ENCODE measurements around the gene TMSB4X. TPM values are rescaled to one million over a fixed set of nuclear protein-coding genes. Genes with fewer than 3 reads are reported as not detected.
A peak's percentile ranks its signal among the peaks of the same experiment; 100 is the strongest.

Gene TMSB4X
- polyA plus RNA-seq, 1 of the 3 experiments (the other 2 are of a cell fraction): 4,830 TPM

GRCh38 chrX:12973561-12974304 is 1.2 kb upstream of the TMSB4X start:
- Histone ChIP-seq H2AFZ (ENCODE audit: low read depth) (peak overlapping the region; percentile 69), H3K27me3 (ENCODE audit: insufficient read depth) (no peaks in the 10 kb centered on the region), H3K9me2 (no peaks in the 10 kb centered on the region), H3K4me2 (peak overlapping the region; percentile 86), H3F3A (replicated peaks; ENCODE audit: insufficient read depth) (peaks cover 55% of the 10 kb centered on the region), H3K9ac (peak overlapping the region; percentile 100), H3K4me3 (ENCODE audit: low read depth in 2 of 2, low read length in 1 of 2) (peak overlapping the region; percentile 62 to 96; a peak in 2 of 4 replicates), H4K20me1 (ENCODE audit: insufficient read depth) (peaks cover 20% of the 10 kb centered on the region; the same call in 1 of the 2 replicates), H3K9me3 (no peaks in the 10 kb centered on the region), H3K79me2 (ENCODE audit: insufficient read depth) (peaks cover 46% of the 10 kb centered on the region), H3K27ac (ENCODE audit: low read depth in 2 of 2, low read length in 1 of 2) (peak overlapping the region; percentile 81 to 98), H3K4me1 (ENCODE audit: control insufficient read depth in 1 of 2, insufficient read depth in 2 of 2, low read depth in 1 of 2, low read length in 1 of 2) (peaks cover 0 to 12% of the 10 kb centered on the region in 2 experiments; a peak in 2 of 4 replicates), H3K36me3 (replicated peaks in 1 of 2; ENCODE audit: control insufficient read depth in 1 of 2, insufficient read depth in 2 of 2, low read length in 1 of 2) (peaks cover 6 to 25% of the 10 kb centered on the region in 2 experiments)
- ChIA-PET CTCF (interaction anchor here (1.5 to 2.0 kb wide), 2 partner anchors 26 to 514 kb away, joined by 3 to 7 read pairs; no protein-coding TSS in a partner anchor), POLR2A (no interaction called here)
- 76% methylated on average over 19 of the region's 19 CpGs for WGBS (ENCODE audit: low lambda C conversion rate)
- TF ChIP-seq TEAD4 (IDR thresholded peaks at IDR 0.05; ENCODE audit: borderline replicate concordance, insufficient read depth) (no peak), YY1 (IDR thresholded peaks at IDR 0.05; ENCODE audit: low read depth) (peak; percentile 14; the same call in 1 of the 2 replicates)
- no peak for DNase-seq

GRCh38 chrX:12974305-12974795 is 560 bp upstream of the TMSB4X start:
- Histone ChIP-seq H3F3A (replicated peaks; ENCODE audit: insufficient read depth) (peaks cover 58% of the 10 kb centered on the region), H3K4me1 (ENCODE audit: control insufficient read depth in 1 of 2, insufficient read depth in 2 of 2, low read depth in 1 of 2, low read length in 1 of 2) (peaks cover 0 to 12% of the 10 kb centered on the region in 2 experiments; a peak in 2 of 4 replicates), H3K9me2 (no peaks in the 10 kb centered on the region), H3K4me2 (peak overlapping the region; percentile 86), H2AFZ (ENCODE audit: low read depth) (peak overlapping the region; percentile 69), H3K27me3 (ENCODE audit: insufficient read depth) (no peaks in the 10 kb centered on the region), H3K27ac (ENCODE audit: low read depth in 2 of 2, low read length in 1 of 2) (peak overlapping the region; percentile 81 to 98), H3K79me2 (ENCODE audit: insufficient read depth) (peaks cover 46% of the 10 kb centered on the region), H3K9ac (peak overlapping the region; percentile 100), H3K4me3 (ENCODE audit: low read depth in 2 of 2, low read length in 1 of 2) (peak overlapping the region; percentile 62 to 96), H4K20me1 (ENCODE audit: insufficient read depth) (peaks cover 20% of the 10 kb centered on the region; the same call in 1 of the 2 replicates), H3K9me3 (no peaks in the 10 kb centered on the region), H3K36me3 (replicated peaks in 1 of 2; ENCODE audit: control insufficient read depth in 1 of 2, insufficient read depth in 2 of 2, low read length in 1 of 2) (peaks cover 6 to 25% of the 10 kb centered on the region in 2 experiments)
- WGBS (ENCODE audit: low lambda C conversion rate): 20% methylated on average over 13 of the region's 13 CpGs
- TF ChIP-seq FOXJ3 (CRISPR knock-in tag; IDR thresholded peaks at IDR 0.05) (no peak), PBX3 (IDR thresholded peaks at IDR 0.05) (0 out of 2 replicates have a peak, but pooled peaks have one; percentile 3), MEF2A (IDR thresholded peaks at IDR 0.05; ENCODE audit: borderline replicate concordance, low read depth) (no peak), ZBTB33 (IDR thresholded peaks at IDR 0.05; ENCODE audit: borderline replicate concordance, low read depth) (0 out of 2 replicates have a peak, but pooled peaks have one; percentile 37), USF2 (IDR thresholded peaks at IDR 0.05; ENCODE audit: borderline replicate concordance, low read depth, low read length) (no peak), GATA2 (CRISPR knock-in tag; IDR thresholded peaks at IDR 0.05) (no peak), SMC3 (IDR thresholded peaks at IDR 0.05; ENCODE audit: low read depth, low read length) (no peak), YY1 (IDR thresholded peaks at IDR 0.05; ENCODE audit: low read depth) (no peak; the same call in 1 of the 2 replicates), CHD2 (IDR thresholded peaks at IDR 0.05; ENCODE audit: low read length, partially characterized antibody) (no peak), RAD21 (IDR thresholded peaks at IDR 0.05; ENCODE audit: low read length) (no peak), GABPA (IDR thresholded peaks at IDR 0.05; ENCODE audit: low read depth) (no peak), FOSL2 (IDR thresholded peaks at IDR 0.05; ENCODE audit: borderline replicate concordance, low read depth) (peak; percentile 24; the same call in 1 of the 2 replicates), EP300 (IDR thresholded peaks at IDR 0.05; ENCODE audit: borderline replicate concordance in 1 of 2, low read depth in 1 of 2, low read length in 1 of 2) (no peak), RXRA (IDR thresholded peaks at IDR 0.05; ENCODE audit: borderline replicate concordance, low read depth) (no peak), JUND (IDR thresholded peaks at IDR 0.05) (no peak), EZH2phosphoT487 (IDR thresholded peaks at IDR 0.05; ENCODE audit: borderline replicate concordance, low read depth) (no peak), NRF1 (IDR thresholded peaks at IDR 0.05; ENCODE audit: low read depth, low read length) (peak; percentile 8; the same call in 1 of the 2 replicates)
- DNase-seq: peak; percentile 46
- CTCF ChIA-PET: interaction anchor here (2.0 to 2.1 kb wide), 3 partner anchors 28 to 514 kb away, joined by 7 to 9 read pairs (median 9); no protein-coding TSS in a partner anchor
- POLR2A ChIA-PET: no interaction called here
